Measurements from ENCODE around the gene CRIP3. TPM values are rescaled to one million over a fixed set of nuclear protein-coding genes. Genes with fewer than 3 reads are reported as not detected.

Gene CRIP3
- total and polyA plus RNA-seq, 2 of the 13 experiments (the other 11 are each of a cell fraction or from before 2014, with no cell fraction given): 6.3 to 9.3 TPM

GRCh38 chr6:43257367-43258145 lies 51.1 kb downstream of the CRIP3 start (continued):
- TF ChIP-seq TFAP4 (IDR thresholded peaks at IDR 0.05; ENCODE audit: borderline replicate concordance, low read depth) (no peak), XBP1 (CRISPR knock-in tag; IDR thresholded peaks at IDR 0.05) (no peak), GPBP1L1 (CRISPR knock-in tag; IDR thresholded peaks at IDR 0.05) (no peak), ETV6 (CRISPR knock-in tag; conservative IDR thresholded peaks at IDR 0.05) (no peak), ZNF264 (CRISPR knock-in tag; IDR thresholded peaks at IDR 0.05) (no peak), ZNF737 (CRISPR knock-in tag; IDR thresholded peaks at IDR 0.05; ENCODE audit: borderline replicate concordance) (no peak), GATA4 (IDR thresholded peaks at IDR 0.05; ENCODE audit: borderline replicate concordance, low read depth) (no peak), ZNF574 (CRISPR knock-in tag; IDR thresholded peaks at IDR 0.05) (no peak), ZNF484 (CRISPR knock-in tag; IDR thresholded peaks at IDR 0.05; ENCODE audit: borderline replicate concordance, low read depth) (no peak), PCBP2 (optimal IDR thresholded peaks at IDR 0.05; ENCODE audit: low read depth, low read length, poor library complexity, severe bottlenecking) (no peak), ZNF138 (CRISPR knock-in tag; IDR thresholded peaks at IDR 0.05; ENCODE audit: low read depth) (no peak), THAP8 (CRISPR knock-in tag; IDR thresholded peaks at IDR 0.05; ENCODE audit: borderline replicate concordance) (no peak), HNF4G (IDR thresholded peaks at IDR 0.05; ENCODE audit: borderline replicate concordance, low read depth, low read length) (no peak), HNF4G (CRISPR knock-in tag; IDR thresholded peaks at IDR 0.05; ENCODE audit: borderline replicate concordance, low read depth) (no peak)
- TF ChIP-seq, protein P1, sequence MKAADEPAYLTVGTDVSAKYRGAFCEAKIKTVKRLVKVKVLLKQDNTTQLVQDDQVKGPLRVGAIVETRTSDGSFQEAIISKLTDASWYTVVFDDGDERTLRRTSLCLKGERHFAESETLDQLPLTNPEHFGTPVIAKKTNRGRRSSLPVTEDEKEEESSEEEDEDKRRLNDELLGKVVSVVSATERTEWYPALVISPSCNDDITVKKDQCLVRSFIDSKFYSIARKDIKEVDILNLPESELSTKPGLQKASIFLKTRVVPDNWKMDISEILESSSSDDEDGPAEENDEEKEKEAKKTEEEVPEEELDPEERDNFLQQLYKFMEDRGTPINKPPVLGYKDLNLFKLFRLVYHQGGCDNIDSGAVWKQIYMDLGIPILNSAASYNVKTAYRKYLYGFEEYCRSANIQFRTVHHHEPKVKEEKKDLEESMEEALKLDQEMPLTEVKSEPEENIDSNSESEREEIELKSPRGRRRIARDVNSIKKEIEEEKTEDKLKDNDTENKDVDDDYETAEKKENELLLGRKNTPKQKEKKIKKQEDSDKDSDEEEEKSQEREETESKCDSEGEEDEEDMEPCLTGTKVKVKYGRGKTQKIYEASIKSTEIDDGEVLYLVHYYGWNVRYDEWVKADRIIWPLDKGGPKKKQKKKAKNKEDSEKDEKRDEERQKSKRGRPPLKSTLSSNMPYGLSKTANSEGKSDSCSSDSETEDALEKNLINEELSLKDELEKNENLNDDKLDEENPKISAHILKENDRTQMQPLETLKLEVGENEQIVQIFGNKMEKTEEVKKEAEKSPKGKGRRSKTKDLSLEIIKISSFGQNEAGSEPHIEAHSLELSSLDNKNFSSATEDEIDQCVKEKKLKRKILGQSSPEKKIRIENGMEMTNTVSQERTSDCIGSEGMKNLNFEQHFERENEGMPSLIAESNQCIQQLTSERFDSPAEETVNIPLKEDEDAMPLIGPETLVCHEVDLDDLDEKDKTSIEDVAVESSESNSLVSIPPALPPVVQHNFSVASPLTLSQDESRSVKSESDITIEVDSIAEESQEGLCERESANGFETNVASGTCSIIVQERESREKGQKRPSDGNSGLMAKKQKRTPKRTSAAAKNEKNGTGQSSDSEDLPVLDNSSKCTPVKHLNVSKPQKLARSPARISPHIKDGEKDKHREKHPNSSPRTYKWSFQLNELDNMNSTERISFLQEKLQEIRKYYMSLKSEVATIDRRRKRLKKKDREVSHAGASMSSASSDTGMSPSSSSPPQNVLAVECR (CRISPR knock-in tag; IDR thresholded peaks at IDR 0.05; ENCODE audit: borderline replicate concordance): no peak
- TF ChIP-seq, protein P2, sequence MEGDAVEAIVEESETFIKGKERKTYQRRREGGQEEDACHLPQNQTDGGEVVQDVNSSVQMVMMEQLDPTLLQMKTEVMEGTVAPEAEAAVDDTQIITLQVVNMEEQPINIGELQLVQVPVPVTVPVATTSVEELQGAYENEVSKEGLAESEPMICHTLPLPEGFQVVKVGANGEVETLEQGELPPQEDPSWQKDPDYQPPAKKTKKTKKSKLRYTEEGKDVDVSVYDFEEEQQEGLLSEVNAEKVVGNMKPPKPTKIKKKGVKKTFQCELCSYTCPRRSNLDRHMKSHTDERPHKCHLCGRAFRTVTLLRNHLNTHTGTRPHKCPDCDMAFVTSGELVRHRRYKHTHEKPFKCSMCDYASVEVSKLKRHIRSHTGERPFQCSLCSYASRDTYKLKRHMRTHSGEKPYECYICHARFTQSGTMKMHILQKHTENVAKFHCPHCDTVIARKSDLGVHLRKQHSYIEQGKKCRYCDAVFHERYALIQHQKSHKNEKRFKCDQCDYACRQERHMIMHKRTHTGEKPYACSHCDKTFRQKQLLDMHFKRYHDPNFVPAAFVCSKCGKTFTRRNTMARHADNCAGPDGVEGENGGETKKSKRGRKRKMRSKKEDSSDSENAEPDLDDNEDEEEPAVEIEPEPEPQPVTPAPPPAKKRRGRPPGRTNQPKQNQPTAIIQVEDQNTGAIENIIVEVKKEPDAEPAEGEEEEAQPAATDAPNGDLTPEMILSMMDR (CRISPR knock-in tag; IDR thresholded peaks at IDR 0.05): no peak
